HG02588 (cell line): Measurements from ENCODE around the gene BTG4.

ENCODE experiments used
- ATAC-seq: cut with Tn5 transposase; IDR thresholded peaks from one replicate; pipeline ENCODE4 v1.9.1; 2021; ENCODE audit warnings: mild to moderate bottlenecking, moderate library complexity; ENCODE audit not compliant: unreplicated experiment

Gene BTG4

DNA sequence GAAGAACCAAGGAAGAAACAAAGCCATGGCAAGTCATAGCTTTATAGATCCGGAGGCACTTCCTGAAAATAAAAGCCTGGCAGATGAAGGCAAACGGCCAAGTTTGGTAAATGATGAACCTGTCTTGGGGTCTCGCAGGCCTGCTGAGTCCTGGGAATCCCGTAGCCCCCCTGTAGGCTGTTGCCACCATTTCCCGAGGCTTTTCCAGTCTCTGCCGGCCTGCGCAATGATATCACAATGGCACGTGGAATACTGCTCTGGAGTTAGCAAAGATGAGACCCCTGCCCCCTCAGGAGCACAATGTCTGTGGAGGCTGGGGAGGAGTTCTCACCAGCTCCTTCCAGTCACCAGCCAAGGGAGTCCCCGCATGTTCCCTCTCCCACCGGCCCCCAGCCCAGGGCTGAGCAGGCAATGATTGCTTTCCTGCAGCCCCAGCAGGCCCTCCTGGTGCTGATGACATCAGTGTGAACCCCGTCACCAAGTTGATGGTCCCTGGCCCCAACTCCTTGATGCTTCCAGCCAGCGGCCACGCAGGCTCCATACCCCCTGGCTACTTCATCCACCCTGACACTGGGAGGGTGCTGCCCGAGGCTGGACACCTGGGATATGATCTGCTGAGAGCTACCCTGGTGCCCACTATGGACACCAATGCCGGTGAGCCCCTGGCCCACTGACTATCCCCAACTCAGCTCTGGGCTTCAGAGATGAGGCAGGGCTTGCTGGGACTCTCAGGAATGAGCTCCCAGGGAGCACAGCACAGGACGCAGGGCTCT, 55.9 kb downstream of the BTG4 start:
- ATAC-seq, result no peak

DNA sequence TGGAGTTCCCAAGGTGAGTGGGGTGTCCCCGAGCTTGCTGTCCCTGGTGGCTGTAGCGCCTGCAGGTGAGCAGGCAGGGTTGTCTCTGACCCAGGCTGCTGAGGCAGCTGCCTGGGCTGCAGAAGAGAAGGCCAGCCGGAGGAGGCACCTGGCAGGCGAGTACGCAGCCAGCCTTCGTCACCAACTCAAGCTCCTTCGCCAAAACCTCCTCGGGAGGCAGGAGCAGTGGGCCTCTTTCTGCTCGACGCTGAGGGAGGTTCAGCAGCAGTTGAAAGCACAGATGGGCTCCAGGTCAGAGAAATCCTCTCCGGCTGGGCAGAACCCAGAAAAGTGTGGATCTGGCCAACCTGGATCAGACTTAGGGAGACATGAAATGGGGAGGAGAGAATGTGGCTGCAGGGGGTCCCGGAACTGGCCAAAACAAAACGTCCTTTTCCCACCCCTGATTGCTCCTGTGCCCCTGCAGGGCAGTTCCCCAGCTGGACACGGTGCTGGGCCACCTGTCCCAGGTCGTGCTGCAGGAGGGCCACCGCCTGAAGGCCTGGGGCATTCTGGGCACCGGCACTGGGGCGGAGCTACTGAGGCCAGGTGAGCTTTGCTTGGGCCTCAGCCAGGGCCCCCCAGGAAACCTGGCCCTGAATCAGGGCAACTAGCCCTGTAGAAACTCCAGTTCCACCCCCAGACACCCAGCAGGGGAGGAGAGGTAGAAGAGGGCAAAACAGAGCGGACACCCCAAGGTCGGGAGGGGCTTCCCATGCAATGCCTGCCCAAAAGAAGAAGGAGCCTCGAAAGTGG, 56.7 kb downstream of the BTG4 start:
- no peak for ATAC-seq

DNA sequence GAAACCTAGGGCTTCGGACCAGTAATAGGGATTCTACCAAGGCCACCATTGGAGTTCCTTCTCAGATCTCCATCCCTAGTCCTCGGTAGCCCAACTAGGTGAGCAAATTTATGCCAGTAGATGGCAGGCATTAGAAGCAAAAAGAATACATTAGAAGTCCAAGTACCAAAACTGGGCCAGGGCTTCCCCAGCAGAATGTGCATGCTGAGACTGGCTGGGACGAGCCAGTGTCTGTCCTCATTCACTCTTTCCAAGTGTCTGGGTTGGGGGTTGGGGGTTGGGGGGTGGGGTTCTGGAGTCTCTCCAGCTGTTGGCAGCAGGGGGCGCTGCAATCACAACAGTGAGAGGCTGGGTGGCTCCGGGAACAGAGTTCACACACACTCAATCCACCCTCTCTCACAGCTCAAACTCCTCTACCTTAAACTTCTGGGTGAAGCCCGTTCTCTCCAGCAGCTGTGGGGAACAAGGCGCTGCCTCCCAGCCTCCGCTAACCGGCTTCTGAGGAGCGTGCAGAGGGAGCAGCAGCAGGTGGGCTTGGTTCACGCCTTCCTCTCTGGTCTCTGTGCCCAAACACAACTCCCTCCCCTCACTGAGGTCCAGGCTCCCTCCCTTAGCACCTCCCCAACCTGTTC, 57.5 kb downstream of the BTG4 start:
- no peak for ATAC-seq

DNA sequence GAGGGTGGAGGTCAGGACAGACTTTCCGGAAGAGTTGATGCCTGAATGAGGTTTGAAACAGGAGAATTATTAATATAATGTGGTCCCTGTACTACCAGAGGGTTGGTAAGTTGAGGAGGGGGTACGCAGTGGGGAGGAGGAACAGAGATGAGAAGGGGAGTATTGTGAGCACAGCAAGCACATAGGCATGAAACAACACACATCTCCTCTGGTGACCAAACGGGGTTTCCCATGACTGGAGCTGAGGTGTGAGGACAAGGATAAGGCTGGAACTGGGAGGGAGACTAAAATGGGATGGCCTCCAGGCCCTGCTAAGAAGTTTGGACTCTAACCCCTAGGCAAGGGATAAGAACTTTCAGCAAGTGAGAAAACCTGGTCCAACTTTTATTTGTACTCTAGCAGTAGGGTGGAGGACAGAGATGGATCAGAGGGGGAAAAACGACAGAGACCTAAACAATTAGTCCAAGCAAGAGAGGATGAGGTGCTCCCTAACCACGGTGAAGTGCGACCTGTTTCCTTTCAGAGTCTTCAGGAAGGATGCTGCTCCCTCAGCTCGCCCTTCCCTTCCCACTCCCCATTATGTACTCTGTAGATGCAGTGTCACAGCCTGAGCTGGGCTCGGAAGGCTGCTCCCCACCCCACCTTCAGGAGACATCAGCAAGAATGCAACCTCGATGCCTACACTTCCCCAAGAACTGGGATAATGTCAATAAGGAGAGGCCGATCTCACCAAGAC, 59.2 kb downstream of the BTG4 start:
- no peak for ATAC-seq

DNA sequence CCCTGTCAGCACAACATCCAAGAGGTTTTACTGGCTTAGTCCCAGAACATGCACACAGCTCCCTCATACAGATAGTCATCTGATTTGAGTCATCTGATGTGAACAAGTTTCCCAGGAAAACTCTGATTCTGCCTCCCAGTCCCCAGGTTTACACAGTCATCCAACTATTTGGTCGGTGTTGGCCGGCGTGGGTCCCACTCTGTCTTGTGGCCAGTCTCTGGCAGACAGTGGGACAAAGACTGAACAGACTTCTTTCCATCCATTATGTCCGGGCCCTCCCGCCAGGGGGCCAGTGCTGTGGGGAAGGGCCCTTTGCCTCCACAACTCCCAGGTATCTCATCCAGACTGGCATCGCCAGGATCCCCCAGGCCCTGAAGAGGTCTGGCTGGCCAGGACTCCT, 60.0 kb downstream of the BTG4 start:
- ATAC-seq, result no peak

DNA sequence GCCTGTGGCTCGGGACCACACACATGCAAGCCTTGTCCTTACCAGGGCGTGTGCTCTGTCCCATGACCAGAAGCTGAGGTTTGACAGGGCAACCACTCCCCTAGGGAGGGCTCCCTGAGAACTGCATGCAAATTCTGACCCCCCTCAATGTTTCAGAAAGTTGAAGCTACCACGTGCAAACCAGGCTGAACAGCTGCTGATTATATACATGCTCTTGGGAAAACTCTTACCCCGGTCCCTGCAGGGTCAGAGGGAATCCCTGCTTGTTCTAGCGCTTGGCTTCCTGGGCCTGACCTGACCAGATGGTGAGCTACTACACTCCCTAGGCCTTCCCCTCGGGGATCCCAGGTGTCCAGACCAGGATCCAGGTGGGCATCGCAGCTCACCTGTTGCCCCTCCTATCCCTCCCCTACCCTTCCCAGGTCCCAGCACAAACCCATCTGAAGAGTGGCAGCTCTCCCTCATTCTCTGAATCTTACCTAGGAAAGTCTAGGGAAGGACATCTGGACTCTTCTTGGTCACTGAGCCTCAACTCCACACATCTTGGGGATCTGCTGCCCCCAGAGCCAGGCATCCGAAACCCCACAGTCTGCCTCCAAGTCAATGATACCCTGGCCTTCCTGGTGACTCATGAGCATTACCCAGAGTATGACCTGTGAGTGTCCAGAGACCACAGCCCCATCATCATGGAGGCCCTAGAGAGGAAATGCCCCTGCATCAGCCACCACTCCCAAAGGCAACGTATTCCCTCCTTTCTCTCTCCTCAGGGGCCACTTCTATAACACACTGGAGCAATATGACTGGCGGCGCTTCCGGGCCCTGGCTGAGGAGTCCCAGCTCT, 61.5 kb downstream of the BTG4 start:
- ATAC-seq, result peak; percentile 88

DNA sequence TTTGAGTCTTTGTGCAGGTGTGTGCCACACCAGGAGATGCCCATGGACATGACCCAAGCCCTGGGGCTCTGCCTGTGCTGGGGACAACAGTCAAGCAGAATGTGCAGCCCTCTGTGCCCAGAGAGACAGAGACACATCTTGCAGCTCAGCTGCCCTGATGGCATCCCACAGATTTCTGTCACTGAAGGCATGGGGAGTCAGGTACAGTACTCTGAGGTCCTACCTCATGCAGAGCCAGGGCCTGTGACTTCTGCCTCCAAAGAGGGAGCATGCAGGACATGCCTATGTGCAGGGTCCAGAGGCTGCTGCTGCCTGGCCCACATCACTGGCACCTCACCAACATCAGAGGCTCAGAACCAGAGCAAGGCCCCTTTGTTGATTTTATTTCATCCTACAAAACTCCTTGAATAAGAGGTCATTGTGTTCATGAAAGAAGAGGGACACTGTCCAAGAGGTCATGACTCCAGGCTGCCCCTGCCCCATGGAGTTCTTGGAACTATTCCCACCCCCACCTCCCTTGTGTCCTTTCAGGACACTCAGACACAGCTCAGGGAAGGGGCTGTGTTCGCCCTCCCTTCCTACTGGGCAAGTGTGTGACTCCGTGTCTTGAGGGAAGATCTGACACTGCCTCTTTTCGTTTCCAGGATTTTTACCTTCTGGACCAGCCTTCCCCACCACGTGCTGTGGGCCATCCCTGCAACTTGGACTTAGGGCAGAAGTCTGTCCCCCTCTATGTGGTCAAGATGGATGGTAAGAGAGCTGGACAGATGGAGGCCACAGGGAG, 62.3 kb downstream of the BTG4 start:
- no peak for ATAC-seq

DNA sequence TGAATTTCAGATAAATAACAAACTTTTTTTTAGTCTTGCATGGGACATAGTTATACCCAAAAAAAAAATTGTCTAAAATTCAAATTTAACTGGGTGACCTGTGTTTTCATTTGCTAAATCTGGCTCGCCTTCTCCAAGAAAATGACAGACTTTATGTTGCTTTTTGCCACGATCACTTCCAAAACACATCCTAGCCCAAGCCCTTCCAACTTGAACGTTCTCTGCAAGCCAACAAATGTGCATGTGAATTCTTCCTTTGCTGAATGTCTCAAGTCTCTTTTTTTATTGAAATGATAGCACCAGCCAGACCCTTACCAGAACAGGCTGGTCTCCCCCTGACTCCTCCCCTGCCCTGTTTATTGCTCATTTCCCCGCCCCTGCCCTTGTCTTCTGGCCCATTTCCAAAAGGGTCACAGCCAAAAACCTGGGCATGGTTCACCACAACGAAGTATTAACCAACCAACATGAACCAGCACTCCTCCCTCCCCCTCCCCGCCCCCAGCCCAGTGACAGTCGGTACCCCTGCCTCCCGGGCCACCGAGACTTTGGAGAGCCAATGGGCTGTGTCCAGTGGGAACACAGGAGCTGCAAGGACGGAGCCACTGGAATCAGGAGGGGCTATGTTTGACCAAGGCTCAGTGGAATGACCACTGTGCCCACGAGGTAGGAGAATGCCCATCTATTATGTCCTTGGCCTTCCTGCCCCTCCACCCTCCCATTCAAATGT, 63.2 kb downstream of the BTG4 start:
- ATAC-seq, result no peak

DNA sequence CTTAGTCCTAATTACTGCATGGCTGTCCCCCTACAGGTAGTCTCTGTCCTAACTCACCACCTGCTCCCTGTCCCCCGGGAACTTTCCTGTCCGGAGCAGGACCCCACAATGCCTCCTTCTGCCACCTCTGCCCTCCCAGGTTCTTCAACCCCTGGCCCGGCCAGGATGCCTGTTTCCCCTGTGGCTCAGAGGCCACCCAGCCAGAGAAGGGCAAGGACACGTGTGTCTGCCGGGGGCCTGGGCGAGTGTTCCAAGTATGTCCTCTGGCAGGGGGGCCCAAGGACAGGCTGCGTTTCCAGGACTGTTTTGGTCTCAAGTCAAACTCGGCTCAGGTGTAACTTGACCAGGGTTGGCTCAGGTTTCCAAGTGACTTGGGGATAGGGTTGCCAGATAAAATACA, 63.8 kb downstream of the BTG4 start:
- no peak for ATAC-seq

DNA sequence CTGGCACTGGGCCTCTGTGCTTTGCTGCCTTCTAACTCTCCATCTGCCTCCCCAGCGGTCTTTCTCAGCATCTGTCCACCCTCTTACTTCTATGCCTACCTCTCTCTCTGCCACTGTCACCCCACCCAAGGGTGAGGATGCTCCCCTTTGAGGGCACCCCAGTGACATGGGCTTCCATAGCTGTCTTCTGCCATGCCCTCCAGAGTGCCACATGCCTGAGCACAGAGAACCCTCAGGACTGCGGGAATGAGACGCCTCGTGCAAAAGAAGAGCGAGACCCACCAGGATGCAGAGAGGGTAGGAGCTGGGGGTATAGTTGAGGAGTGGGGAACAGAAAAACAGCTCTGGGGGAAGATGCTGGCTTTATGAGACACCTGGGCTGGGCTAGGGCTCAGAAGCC, 64.3 kb downstream of the BTG4 start:
- no peak for ATAC-seq

DNA sequence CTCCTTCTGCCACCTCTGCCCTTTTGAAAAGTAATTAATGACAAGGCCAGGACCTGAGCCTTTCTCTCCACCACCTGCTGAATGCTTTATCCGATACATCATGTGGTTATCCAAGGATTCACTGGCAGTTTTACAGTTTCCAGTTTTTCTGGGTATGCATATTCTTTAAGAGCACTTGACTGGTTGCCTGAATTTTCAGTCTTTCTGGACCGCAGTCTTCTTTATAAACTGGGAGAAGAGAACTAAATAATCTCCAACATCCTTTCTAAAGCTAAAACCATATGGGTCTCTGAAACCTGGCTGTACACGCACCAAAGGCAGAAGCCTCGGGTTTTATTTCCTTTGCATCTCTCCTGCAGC, 65.1 kb downstream of the BTG4 start:
- no peak for ATAC-seq

DNA sequence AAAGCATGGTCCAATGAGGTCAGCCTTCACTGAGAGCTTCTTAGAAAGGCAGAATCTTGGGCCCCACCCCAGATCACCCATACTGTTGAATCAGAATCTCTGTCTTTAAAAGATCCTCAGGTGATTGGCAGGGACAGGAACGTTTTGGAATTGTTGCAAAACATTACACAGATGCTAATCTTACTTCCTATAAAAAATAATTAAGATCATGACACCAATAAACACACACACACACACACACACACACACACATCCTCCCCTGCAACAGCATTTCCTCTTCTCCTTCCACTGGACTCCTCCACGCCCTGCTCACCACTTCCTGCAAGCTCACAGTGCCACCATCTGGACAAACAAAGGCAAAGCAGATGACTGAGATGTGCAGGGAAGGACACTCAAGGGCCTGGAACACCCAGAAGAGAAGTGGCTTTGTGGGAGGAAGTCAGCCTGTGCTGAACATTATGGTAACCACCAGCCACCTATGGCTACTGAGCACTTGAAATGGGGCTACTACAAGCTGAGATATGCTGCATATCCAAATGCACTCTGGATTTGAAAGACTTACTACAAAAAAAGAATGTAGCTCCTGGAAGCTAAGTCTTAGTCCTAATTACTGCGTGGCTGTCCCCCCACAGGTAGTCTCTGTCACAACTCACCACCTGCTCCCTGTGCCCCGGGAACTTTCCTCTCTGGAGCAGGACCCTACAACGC, 65.6 kb downstream of the BTG4 start:
- ATAC-seq, result peak; percentile 82

DNA sequence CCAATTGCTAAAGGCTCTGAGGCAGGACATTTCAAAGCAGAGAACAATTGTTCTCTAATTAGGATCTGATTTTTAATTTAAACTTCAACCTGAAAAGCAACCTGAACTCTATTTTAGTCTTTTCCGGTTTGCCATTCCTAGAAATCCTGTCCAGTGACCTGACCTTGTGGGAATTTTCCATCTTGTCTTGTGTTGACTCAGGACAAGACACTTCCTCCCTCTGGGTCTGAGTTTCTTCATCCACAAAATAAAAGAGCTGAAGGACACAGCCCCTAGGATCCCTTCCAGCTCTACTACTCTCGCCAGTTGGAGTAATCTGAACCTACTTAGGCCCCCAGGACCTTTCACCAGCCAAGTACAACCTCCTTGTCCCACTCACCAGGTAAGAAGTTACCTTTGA, 66.6 kb downstream of the BTG4 start:
- no peak for ATAC-seq
